Neuron (in vitro differentiated cells): Measurements from ENCODE around the gene PLEKHA5.
"Not testable (repeated sequence)": the region's sequence is repeated elsewhere in the genome, so short reads cannot be mapped to it uniquely, and the experiment has no call there.

Experiments used
- H2AFZ ChIP-seq: one replicate; pipeline ENCODE4 v1.6.1; 2013; ENCODE audit warnings: low read depth, mild to moderate bottlenecking, inconsistent platforms, low read length, moderate library complexity
- H3K27me3 ChIP-seq: one replicate; pipeline ENCODE4 v1.6.1; 2013; ENCODE audit warnings: low read length; ENCODE audit not compliant: insufficient read depth
- H3K36me3 ChIP-seq: one replicate; pipeline ENCODE4 v1.6.1; 2013; ENCODE audit warnings: low read length; ENCODE audit not compliant: insufficient read depth
- H3K4me1 ChIP-seq: one replicate; pipeline ENCODE4 v1.6.1; 2013; ENCODE audit warnings: low read length; ENCODE audit not compliant: insufficient read depth
- H3K4me3 ChIP-seq: 2 replicates; pipeline ENCODE4 v1.5.1; 2013; ENCODE audit warnings: mild to moderate bottlenecking, low read length, moderate library complexity
- H3K9me3 ChIP-seq: one replicate; pipeline ENCODE4 v1.6.1; 2013; ENCODE audit warnings: low read length

Gene PLEKHA5

DNA sequence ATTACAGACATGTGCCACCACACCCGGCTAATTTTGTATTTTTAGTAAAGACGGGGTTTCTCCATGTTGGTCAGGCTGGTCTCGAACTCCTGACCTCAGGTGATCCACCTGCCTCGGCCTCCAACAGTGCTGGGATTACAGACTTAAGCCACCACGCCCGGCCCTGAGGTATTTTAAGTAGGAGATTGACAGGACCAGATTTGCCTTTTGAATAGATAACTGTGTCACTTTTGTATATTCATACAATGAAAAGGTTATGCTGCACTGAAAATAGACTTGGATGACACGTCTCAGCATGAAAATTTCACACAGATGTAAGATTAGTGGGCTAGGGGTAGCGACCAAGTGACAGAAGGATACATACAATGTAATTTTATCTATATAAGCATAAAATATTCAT lies 263.1 kb downstream of the PLEKHA5 start:
- not testable (repeated sequence) for H3K4me3 ChIP-seq, H3K9me3 ChIP-seq, H3K36me3 ChIP-seq, H3K4me1 ChIP-seq, H2AFZ ChIP-seq, H3K27me3 ChIP-seq

DNA sequence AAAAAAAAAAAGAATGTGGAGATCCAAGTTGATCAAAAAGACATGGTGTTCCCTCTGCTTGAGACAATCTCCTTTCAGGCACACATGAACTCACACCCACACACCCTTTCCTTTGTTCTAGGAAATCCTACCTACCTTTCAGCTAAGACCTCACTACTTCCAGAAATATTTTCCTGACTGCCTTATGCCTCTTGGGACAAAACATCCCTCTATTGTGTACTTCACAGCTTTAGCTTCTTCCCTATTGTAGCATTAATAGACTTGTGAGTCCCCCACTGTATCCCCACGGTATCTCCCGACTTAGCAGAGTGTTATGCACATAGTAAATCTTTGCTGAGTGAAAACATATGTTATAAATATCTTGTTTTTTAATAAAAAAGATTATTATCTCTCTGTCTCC lies 264.9 kb downstream of the PLEKHA5 start:
- Histone ChIP-seq H2AFZ (no peak overlapping the region), H3K36me3 (no peaks in the 10 kb centered on the region), H3K9me3 (no peaks in the 10 kb centered on the region), H3K4me3 (no peak overlapping the region), H3K27me3 (no peaks in the 10 kb centered on the region), H3K4me1 (no peaks in the 10 kb centered on the region)

DNA sequence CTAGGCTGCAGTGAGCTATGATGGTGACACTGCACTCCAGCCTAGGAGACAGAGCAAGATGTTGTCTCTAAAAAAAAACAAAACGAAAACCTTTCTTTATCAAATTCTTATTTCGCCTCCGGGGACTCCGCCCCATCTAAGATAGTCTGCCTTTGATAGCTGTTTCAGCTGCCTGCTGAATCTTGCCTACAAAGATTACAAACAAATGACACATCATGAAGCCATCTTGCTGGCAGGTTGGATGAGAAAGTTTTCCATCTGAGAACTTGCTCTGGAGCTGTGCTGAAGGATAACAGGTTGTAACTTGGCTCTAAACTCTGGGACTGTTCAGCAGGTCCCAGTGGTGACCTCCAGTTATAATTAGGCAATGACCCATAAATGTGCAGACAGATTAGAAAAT lies 268.0 kb downstream of the PLEKHA5 start:
- Histone ChIP-seq H3K27me3 (no peaks in the 10 kb centered on the region), H3K4me1 (no peaks in the 10 kb centered on the region), H3K36me3 (no peaks in the 10 kb centered on the region), H3K9me3 (no peaks in the 10 kb centered on the region), H3K4me3 (no peak overlapping the region), H2AFZ (no peak overlapping the region)

DNA sequence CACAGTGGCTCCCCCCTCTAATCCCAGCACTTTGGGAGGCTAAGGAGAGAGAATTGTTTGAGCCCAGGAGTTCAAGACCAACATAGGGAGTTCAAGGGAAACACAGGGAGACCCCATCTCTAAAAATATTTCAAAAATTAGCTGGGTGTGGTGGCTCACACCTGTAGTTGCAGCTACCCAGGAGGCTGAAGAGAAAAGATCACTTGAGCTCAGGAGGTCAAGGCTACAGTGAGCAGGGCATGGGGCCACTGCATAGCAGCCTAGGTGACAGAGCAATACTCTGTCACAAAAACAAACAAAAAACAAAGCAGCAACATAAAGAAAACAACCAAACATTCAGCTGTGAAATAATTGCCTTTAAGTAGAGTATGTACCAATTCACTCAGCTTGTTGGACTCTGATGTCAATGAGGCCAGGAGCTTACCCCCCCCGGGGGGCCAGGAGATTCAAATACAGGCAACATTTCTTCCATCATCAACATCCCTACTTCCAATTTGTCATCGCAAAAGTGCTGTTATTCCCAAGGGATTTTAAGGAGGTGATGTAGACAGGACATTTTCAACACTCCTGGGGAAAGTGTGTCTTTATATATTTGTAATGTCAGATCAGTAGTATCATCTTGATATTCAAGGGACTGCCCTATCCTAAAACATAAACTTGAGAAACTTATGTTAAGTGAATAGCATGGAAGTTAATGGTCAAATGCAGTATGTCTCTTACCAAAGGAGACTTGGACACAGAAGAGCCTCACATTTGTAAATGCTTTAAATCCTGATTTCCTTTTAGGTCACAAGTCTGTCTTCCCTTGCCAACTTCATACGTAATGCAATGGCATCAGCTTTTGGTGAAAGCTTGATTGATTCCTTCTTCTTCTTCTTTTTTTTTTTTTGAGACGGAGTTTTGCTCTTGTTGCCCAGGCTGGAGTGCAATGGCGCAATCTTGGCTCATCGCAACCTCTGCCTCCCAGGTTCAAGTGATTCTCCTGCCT lies 269.1 kb downstream of the PLEKHA5 start:
- no peak overlapping the region for H2AFZ ChIP-seq
- no peaks in the 10 kb centered on the region for H3K27me3 ChIP-seq
- no peaks in the 10 kb centered on the region for H3K4me1 ChIP-seq
- no peaks in the 10 kb centered on the region for H3K9me3 ChIP-seq
- H3K36me3 ChIP-seq = no peaks in the 10 kb centered on the region
- H3K4me3 ChIP-seq = no peak overlapping the region

DNA sequence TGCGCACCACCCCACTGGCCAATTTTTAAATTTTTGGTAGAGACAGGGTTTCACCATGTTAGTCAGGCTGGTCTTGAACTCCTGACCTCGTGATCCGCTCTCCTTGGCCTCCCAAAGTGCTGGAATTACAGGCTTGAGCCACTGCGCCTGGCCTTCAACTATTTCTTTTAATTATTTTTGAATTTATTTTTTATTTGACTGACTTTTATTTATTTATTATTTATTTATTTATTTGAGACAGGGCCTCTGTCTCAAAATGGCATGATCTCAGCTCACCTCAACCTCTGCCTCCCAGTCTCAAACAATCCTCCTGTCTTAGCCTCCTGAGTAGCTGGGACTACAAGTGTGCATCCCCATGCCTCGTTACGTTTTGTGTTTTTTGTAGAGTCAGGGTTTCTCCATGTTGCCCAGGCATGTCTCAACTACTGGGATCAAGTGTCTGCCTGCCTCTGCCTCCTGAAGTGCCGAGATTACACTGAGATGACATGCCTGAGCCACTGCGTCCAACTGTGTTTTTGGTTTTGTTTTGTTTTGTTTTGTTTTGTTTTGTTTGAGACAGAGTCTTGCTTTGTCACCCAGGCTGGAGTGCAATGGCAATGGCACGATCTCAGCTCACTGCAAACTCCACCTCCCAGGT lies 271.2 kb downstream of the PLEKHA5 start:
- H2AFZ ChIP-seq, H3K36me3 ChIP-seq, H3K4me1 ChIP-seq, H3K9me3 ChIP-seq, H3K27me3 ChIP-seq, H3K4me3 ChIP-seq: not testable (repeated sequence)

DNA sequence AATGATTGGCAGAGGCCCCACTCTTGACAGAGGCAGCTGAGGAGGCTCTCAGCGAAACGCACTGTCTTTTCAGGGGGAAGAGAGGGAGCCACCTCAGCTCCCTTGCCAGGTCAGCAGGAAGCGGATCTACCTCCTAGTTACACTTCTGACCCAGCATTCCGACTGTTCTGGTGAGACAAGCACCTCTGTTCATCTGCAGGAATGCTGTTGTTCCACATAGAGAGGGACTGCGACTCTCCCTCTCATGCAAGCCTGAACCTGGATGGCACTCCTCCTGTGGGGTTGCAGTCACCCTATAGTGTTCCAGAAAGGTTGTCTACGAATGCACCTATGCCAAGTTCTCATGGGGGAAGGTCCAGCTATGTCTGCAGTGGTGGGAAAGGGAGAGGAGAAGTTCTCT lies 272.7 kb downstream of the PLEKHA5 start:
- no peaks in the 10 kb centered on the region for H3K36me3 ChIP-seq
- H2AFZ ChIP-seq = no peak overlapping the region
- H3K27me3 ChIP-seq = no peaks in the 10 kb centered on the region
- no peaks in the 10 kb centered on the region for H3K4me1 ChIP-seq
- H3K4me3 ChIP-seq = no peak overlapping the region
- H3K9me3 ChIP-seq = no peaks in the 10 kb centered on the region

DNA sequence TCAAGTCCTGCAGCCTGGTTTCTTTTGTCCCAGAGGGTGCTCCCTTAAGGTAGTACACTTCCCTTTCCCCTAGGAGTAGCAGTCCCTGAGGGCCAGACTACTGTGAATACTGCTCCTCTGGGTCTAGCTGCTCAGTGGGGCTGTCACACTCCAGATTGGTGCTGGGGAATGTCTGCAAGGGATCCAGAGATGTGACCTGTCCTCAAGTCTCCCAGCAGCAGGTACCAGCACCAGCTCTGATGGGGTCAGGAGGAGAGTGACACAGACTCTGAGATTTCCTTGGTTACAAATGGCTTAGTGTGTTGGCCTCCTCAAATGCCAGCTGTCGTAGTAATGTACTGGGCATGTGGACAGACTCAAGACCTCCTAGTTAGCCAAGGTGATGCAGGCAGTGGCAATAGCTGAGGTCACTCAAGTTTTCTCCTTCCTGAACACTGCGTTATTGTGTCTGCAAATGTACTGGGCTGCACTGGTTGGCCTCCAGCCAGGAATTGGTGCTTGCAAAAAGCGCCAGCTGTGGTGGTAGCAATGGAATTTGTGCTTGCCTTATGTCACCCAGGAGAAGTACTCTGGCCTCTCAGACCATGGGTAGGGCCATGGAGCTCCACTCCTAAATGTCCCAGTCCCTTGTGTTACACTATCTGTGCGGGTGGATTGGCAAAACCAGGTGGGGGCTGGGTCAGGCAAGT lies 273.4 kb downstream of the PLEKHA5 start:
- Histone ChIP-seq H3K4me3 (no peak overlapping the region), H2AFZ (no peak overlapping the region), H3K27me3 (no peaks in the 10 kb centered on the region)

DNA sequence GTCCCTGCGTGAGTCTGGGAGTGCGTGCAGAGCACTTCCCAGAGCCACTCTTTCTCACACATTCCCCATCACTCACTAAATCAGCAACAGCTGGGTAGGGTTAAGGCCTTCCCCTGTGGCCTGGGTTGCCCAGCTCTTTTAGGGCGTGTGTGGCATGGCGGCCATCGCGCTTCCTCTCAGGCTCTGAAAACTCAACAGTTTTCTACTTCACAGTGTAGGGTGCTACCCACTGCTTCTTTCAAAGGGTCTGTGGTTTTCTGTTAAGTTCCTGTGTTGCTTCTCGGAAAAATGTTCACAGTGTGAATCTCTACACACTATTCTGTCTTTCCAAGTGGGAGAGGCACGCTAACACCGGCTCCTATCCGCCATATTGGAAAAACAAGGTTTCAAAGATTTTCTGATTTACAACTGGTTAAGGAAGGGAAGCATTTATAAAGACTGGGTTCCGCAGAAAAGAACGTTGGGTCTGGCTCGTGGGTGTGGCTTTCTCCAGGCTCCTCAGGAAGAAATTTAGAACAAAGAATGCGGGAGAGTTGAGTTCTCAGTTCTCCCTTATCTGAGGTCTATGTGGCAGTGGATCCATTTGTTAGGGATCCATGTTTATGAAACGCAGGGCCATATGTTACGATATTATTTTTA lies 274.8 kb downstream of the PLEKHA5 start:
- no peaks in the 10 kb centered on the region for H3K36me3 ChIP-seq
- H3K4me1 ChIP-seq = no peaks in the 10 kb centered on the region
- H3K27me3 ChIP-seq = no peaks in the 10 kb centered on the region

More for the DNA sequence above, 273.4 kb downstream of the PLEKHA5 start:
- no peaks in the 10 kb centered on the region for H3K9me3 ChIP-seq
- no peaks in the 10 kb centered on the region for H3K36me3 ChIP-seq
- no peaks in the 10 kb centered on the region for H3K4me1 ChIP-seq

DNA sequence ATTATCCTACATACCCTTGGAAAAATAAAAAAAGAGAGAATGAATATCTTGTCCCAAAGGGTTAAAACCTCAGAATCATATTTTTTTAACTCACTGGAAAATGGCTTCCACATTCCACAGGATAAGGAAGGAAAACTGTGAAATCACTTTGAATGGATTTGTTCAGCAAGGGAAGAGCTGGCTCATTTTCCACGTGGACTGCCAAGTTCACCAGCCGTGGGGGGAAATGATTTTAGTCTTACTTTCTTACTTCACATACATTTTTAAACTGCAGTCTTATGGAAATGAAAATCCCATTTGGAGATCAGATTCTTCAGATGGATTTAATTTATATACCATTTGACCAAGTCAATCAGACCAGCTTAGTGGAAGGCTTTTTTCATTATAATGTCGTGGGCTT lies 279.8 kb downstream of the PLEKHA5 start:
- H3K27me3 ChIP-seq = no peaks in the 10 kb centered on the region
- H2AFZ ChIP-seq = no peak overlapping the region
- no peak overlapping the region for H3K4me3 ChIP-seq
- no peaks in the 10 kb centered on the region for H3K36me3 ChIP-seq
- H3K9me3 ChIP-seq = no peaks in the 10 kb centered on the region
- no peaks in the 10 kb centered on the region for H3K4me1 ChIP-seq

More for the DNA sequence above, 274.8 kb downstream of the PLEKHA5 start:
- Histone ChIP-seq H3K9me3 (no peaks in the 10 kb centered on the region), H3K4me3 (no peak overlapping the region), H2AFZ (no peak overlapping the region)

DNA sequence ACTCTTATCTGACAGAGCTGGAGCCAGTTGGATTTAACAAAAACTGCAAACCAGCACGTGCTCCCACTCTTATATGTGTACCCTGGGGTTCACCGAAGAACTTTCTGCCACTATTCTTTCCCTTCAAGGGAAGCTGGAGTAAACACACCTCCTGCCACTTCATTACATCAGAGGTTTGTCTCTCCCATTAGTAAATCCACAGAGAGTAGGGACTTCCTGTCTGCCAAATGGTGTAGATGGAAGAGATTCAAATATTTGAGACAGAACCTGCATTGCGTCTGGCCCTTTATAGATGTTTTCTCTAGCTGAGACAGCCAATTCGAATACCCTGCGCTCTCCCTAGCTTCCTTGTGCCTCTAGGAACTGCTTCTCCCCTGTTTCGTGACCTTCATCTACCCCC lies 280.7 kb downstream of the PLEKHA5 start:
- Histone ChIP-seq H3K4me3 (no peak overlapping the region), H3K4me1 (no peaks in the 10 kb centered on the region), H3K9me3 (no peaks in the 10 kb centered on the region), H3K27me3 (no peaks in the 10 kb centered on the region), H3K36me3 (no peaks in the 10 kb centered on the region), H2AFZ (no peak overlapping the region)

DNA sequence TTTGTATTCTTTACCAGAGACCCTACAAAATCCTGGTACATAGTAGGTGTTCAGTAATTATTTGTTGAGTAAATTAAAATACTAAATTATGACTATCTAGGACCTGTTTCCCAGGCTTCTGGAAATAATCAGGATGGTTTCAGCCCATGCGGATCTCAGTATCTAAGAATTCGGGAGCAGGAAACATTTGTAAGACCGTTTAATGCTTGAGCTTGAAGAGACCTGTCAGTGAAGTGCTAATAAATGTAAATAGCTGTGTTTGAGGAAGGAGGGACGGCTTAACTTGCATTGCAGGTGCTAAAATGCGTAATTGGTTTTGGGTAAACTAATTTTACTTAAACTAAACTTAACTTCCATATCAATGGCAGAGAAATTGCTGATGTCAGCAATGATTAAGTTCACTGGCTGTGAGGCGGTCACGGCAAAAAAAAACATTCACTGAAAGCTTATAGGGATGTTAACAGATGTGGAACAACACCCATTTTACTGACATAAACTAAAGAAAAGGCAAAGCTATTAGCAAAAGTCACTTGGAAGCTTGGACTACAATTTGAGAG lies 281.2 kb downstream of the PLEKHA5 start:
- Histone ChIP-seq H3K27me3 (no peaks in the 10 kb centered on the region), H3K36me3 (no peaks in the 10 kb centered on the region), H3K4me3 (no peak overlapping the region), H3K9me3 (no peaks in the 10 kb centered on the region), H3K4me1 (no peaks in the 10 kb centered on the region), H2AFZ (no peak overlapping the region)

DNA sequence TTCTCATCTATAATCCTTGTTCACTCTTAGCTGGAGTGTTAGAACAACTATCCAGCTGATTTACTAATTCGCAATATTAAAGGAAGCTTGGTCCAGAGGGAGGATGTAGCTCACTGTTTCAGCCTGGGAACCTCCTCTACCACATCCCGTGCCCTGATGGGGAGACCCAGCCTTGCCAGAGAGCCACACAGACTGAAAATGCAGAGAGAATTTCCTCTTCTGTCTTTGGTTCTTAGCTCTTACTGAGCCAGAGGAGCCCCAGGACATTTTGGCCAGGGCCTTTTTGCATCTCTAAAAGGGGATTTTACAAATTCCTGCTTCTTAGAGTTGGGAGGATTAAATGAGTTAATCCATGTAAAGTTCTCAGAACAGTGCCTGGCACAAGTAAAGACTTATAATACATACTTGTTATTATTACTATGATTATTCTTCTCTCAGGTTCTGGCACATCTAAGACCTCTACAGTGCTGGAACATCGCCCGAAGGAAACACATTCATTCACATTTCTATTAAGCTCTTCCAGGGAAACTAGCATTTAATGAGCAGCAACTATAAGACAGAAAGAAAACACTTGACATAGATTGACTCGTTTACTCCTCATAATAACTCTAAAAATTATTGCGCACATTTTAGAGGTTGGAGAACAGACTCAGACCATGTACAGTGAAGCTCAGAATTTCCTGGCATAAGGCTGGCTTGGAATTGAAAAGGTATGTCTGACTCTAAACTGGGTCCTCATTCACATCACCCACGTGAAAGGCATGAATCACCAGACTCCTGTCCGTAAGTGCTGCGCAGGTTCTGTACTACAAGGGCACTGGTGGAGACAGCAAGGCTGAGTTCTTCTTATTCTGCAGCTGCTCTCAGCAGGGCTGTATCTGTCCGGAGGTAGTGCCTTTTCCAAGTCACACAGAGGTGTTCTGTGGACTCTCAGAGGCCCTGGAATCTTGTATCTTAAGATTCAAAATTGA lies 282.0 kb downstream of the PLEKHA5 start:
- Histone ChIP-seq H3K4me3 (no peak overlapping the region), H3K27me3 (no peaks in the 10 kb centered on the region), H3K36me3 (no peaks in the 10 kb centered on the region), H3K9me3 (no peaks in the 10 kb centered on the region), H2AFZ (no peak overlapping the region), H3K4me1 (no peaks in the 10 kb centered on the region)
